ENCODE results near the gene LAMA2.
"Not testable (repeated sequence)": the region's sequence is repeated elsewhere in the genome, so short reads cannot be mapped to it uniquely, and the experiment has no call there.

DNA sequence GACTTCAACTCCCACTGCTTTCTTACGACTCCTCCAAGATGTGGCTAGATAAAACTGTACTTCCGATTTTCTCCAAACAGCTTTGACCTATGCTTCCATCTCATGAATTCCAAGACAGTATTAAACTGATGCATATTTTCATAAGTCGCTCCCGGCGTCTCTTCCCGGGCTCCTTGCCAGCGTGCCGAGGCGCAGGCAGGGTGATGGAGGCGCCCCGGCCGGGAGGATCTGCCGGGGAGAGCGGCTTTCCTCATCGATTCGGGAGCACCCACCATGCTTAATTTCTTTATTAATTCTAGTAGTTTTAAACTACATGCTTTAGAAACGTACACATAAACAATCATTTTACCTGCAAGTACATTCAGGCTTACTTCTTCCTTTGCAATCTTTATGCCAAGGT, 276.3 kb downstream of the LAMA2 start:
- TF ChIP-seq, protein P1, sequence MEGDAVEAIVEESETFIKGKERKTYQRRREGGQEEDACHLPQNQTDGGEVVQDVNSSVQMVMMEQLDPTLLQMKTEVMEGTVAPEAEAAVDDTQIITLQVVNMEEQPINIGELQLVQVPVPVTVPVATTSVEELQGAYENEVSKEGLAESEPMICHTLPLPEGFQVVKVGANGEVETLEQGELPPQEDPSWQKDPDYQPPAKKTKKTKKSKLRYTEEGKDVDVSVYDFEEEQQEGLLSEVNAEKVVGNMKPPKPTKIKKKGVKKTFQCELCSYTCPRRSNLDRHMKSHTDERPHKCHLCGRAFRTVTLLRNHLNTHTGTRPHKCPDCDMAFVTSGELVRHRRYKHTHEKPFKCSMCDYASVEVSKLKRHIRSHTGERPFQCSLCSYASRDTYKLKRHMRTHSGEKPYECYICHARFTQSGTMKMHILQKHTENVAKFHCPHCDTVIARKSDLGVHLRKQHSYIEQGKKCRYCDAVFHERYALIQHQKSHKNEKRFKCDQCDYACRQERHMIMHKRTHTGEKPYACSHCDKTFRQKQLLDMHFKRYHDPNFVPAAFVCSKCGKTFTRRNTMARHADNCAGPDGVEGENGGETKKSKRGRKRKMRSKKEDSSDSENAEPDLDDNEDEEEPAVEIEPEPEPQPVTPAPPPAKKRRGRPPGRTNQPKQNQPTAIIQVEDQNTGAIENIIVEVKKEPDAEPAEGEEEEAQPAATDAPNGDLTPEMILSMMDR (IDR thresholded peaks at IDR 0.05; ENCODE audit: low read depth, low read length), result not testable (repeated sequence)
- TF ChIP-seq EZH2phosphoT487 (IDR thresholded peaks at IDR 0.05; ENCODE audit: low read depth), result not testable (repeated sequence)
